Body of pancreas (tissue), 4 donors: ENCODE results near the gene NMNAT3. TPM values are rescaled to one million over a fixed set of nuclear protein-coding genes. Genes with fewer than 3 reads are reported as not detected.

Experiments used
- ATAC-seq: fragments of 150-250 bp; one replicate; pipeline ENCODE4 v1.9.1; 2016
- DNase-seq, 4 donors: peaks; one replicate each; pipeline ENCODE4 v3.0.0-alpha.2; 2019
- H3K27ac ChIP-seq, 4 donors: fragments of 200-600 bp; sonication (generic); 1 replicate in 3 of 4; 2 replicates in 1 of 4; pipeline versions ENCODE4 v1.5.1 to v1.6.1; 2016 to 2019; ENCODE audit warnings: mild to moderate bottlenecking in 1 of 4, mixed read lengths in 1 of 4, moderate library complexity in 1 of 4
- H3K27me3 ChIP-seq, 2 donors: fragments of 200-600 bp; sonication (generic); one replicate each; pipeline ENCODE4 v1.6.0; 2016; ENCODE audit warnings: mild to moderate bottlenecking in 1 of 2
- H3K36me3 ChIP-seq, 2 donors: fragments of 200-600 bp; sonication (generic); replicated peaks in 1 of 2; 2 replicates each; pipeline ENCODE4 v1.5.1; 2016; ENCODE audit warnings: low read depth in 2 of 2; ENCODE audit not compliant: insufficient read depth in 1 of 2
- H3K4me1 ChIP-seq: fragments of 200-600 bp; sonication (generic); one replicate; pipeline ENCODE4 v1.6.0; 2016
- H3K4me3 ChIP-seq, 2 donors: fragments of 200-600 bp; sonication (generic); 1 replicate in 1 of 2; 2 replicates in 1 of 2; pipeline ENCODE4 v1.5.1; 2016 to 2019
- H3K9me3 ChIP-seq, 3 donors: fragments of 200-600 bp; sonication (generic); 1 replicate in 2 of 3; 2 replicates in 1 of 3; pipeline ENCODE4 v1.5.1; 2016
- POLR2A ChIP-seq, 3 donors: fragments of 450-650 bp; IDR thresholded peaks; one replicate each; pipeline ENCODE4 v1.6.1; 2016; ENCODE audit warnings: antibody characterized with exemption in 3 of 3, mild to moderate bottlenecking in 2 of 3
- WGBS, 2 donors: methylation state at CpG; one replicate each; pipeline ENCODE4 v1.1.5; 2017; 5-methylcytosine and 5-hydroxymethylcytosine counted together
- intact Hi-C: fragments of 100-400 bp; cut with DNase I; formaldehyde crosslinking; loops from one replicate; pipeline ENCODE4 v1.15.1; 2023
- total RNA-seq, 2 donors: library from RNA; depleted of rRNA; stranded (reverse); fragments of >200 nt; gene quantifications; one replicate each; pipeline ENCODE4 v1.1.0, GENCODE V29; 2016
- TF ChIP-seq, protein P1 (sequence below), 7 experiments: fragments of 450-650 bp in 4 of 7; fragments of 200-600 bp in 3 of 7; sonication (generic) in 3 of 7; IDR thresholded peaks; one replicate each; pipeline ENCODE4 v1.5.1; 2016 to 2019; ENCODE audit warnings: antibody characterized with exemption in 7 of 7

The NMNAT3 gene
- total RNA-seq, 2 donors from 2014 or later = 5.7 to 12.9 TPM

DNA sequence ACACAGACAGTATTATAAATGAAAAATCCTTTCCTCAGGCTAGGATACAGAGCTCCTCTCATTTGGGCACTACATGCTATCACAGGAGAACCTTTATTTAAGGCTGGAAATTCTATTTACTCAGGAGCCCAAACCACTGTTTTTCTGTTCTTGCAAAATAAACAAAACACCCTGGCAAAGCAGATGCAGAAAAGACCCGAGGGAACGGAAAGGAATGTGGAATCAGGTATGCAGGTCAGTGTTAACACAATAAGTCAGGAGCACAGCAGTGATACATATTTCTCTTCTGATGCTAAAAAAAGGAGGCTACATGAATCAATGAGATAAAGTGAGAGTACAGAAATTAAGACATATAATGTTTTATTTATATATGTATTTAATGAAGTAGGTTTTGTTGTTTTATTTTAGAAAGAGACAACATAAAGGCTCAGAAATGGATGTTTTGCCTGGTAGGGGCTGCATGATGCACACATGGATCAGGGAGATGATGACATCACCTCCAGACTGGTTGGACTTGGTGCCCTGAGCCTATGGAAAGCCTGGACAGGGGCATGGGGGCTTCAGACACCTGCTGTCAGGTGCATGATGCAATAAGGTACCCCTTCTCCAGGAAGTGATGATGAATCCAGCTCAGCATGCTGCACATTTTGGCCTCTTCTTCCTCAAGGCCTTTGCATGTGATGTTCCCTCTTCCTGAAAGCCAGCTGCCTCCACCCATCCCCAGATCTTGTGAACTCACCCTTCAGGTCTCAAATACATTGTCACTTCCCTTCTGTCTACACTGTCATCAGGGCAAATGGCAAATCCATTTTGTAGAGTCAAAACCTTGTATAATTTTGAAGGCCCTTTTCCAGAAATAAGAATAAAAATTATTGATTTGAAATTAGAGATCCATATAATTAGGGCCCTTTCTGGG lies 119.2 kb downstream of the NMNAT3 start:
- H3K9me3 ChIP-seq = no peaks in the 10 kb centered on the region
- 17 to 20% methylated on average over 2 of the region's 2 CpGs for WGBS, 2 donors
- H3K4me3 ChIP-seq = no peak overlapping the region
- H3K27me3 ChIP-seq = no peaks in the 10 kb centered on the region
- TF ChIP-seq, protein P1, sequence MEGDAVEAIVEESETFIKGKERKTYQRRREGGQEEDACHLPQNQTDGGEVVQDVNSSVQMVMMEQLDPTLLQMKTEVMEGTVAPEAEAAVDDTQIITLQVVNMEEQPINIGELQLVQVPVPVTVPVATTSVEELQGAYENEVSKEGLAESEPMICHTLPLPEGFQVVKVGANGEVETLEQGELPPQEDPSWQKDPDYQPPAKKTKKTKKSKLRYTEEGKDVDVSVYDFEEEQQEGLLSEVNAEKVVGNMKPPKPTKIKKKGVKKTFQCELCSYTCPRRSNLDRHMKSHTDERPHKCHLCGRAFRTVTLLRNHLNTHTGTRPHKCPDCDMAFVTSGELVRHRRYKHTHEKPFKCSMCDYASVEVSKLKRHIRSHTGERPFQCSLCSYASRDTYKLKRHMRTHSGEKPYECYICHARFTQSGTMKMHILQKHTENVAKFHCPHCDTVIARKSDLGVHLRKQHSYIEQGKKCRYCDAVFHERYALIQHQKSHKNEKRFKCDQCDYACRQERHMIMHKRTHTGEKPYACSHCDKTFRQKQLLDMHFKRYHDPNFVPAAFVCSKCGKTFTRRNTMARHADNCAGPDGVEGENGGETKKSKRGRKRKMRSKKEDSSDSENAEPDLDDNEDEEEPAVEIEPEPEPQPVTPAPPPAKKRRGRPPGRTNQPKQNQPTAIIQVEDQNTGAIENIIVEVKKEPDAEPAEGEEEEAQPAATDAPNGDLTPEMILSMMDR (IDR thresholded peaks at IDR 0.05) = no peak
- no peak for TF ChIP-seq POLR2A (IDR thresholded peaks at IDR 0.05)
- ATAC-seq = no peak
- H3K27ac ChIP-seq = peak overlapping the region in 2 of 4 donors; percentile 46 to 61
- peaks cover 75% of the 10 kb centered on the region for H3K4me1 ChIP-seq
- intact Hi-C loops = no loop called here
- DNase-seq = no peak
- H3K36me3 ChIP-seq = no peaks in the 10 kb centered on the region

DNA sequence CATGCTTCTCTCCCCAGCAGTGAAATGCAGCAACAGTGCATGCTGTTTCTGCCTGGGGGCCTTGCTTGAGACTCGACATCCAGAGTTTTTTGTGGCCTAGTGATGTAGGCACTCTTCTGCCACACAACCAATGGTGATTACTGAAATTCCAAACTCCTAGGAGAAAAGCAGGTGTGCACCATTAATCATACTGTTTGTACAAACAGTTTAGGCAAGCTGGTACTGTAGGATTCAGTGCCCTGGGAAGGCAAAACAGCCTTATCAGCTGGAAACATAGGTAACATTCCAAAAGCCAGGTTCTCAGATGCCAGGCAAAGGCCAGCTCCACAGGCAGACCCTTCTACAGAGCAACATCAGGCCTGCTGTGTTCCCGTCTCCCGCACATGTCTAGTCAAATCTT lies 120.7 kb downstream of the NMNAT3 start:
- Histone ChIP-seq H3K27ac (peak overlapping the region in 2 of 4 donors; percentile 50 to 57), H3K9me3 (no peaks in the 10 kb centered on the region), H3K4me1 (peaks cover 71% of the 10 kb centered on the region), H3K27me3 (no peaks in the 10 kb centered on the region), H3K36me3 (no peaks in the 10 kb centered on the region), H3K4me3 (no peak overlapping the region)
- ATAC-seq = peak; percentile 76
- TF ChIP-seq, protein P1 (IDR thresholded peaks at IDR 0.05) = no peak
- TF ChIP-seq POLR2A (IDR thresholded peaks at IDR 0.05) = no peak
- WGBS, 2 donors = 28 to 57% methylated on average over 3 of the region's 3 CpGs
- intact Hi-C loops = no loop called here
- peak; percentile 40 to 61 (median 55) for DNase-seq

GRCh38 chr3:139555249-139555648 lies 122.5 kb downstream of the NMNAT3 start:
- ATAC-seq = no peak

DNA sequence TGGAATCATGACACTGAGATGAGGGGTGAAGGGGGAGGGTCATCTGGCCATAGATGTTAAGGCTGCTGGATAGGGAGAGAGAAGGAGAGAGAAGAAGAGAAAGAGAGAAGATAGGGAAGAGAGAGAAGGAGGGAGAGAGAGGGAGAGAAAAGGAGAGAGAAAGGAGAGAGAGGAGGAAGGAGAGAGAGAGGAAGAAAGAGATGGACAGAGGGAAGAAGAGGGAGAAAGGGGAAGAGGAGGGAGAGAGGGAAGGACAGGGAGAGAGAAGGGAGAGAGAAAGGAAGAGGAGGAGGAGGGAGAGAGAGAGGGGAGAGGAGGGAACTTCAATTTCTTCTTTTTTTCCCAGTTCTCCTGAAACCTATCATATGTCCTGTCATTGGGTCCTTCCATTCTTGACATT lies 123.1 kb downstream of the NMNAT3 start:
- no peak for ATAC-seq
- H3K27ac ChIP-seq = no peak overlapping the region

More at GRCh38 chr3:139555249-139555648, 122.5 kb downstream of the NMNAT3 start:
- no peak for TF ChIP-seq POLR2A (IDR thresholded peaks at IDR 0.05)
- TF ChIP-seq, protein P1 (IDR thresholded peaks at IDR 0.05) = no peak
- H3K4me3 ChIP-seq = no peak overlapping the region
- 94 to 95% methylated on average over 2 of the region's 2 CpGs for WGBS, 2 donors
- H3K36me3 ChIP-seq = no peaks in the 10 kb centered on the region
- no peaks in the 10 kb centered on the region for H3K27me3 ChIP-seq
- intact Hi-C loops = no loop called here
- DNase-seq = no peak
- H3K9me3 ChIP-seq = no peaks in the 10 kb centered on the region
- no peak overlapping the region for H3K27ac ChIP-seq
- peaks cover 53% of the 10 kb centered on the region for H3K4me1 ChIP-seq

More for the DNA sequence above, 123.1 kb downstream of the NMNAT3 start:
- intact Hi-C loops = no loop called here
- Histone ChIP-seq H3K4me3 (no peak overlapping the region), H3K9me3 (no peaks in the 10 kb centered on the region), H3K4me1 (peaks cover 53% of the 10 kb centered on the region), H3K27me3 (no peaks in the 10 kb centered on the region), H3K36me3 (no peaks in the 10 kb centered on the region)
- DNase-seq = no peak
- TF ChIP-seq, protein P1 (IDR thresholded peaks at IDR 0.05) = no peak
- no peak for TF ChIP-seq POLR2A (IDR thresholded peaks at IDR 0.05)
